GM18499 (cell line): ENCODE measurements around the gene ZBTB7C.

Experiments
- ATAC-seq: cut with Tn5 transposase; IDR thresholded peaks from one replicate; pipeline ENCODE4 v1.9.1; 2021; ENCODE audit warnings: moderate number of reproducible peaks; ENCODE audit not compliant: insufficient read depth, unreplicated experiment

ZBTB7C gene

GRCh38 chr18:48059455-48060010 is 349.6 kb downstream of the ZBTB7C start:
- no peak for ATAC-seq

- ATAC-seq: no peak
Measured at GRCh38 chr18:48058486-48058885, 350.7 kb downstream of the ZBTB7C start.

GRCh38 chr18:48057018-48057417 is 352.2 kb downstream of the ZBTB7C start:
- ATAC-seq: no peak

- no peak for ATAC-seq
Measured at GRCh38 chr18:48055351-48055750, 353.8 kb downstream of the ZBTB7C start.

- ATAC-seq: no peak
Measured at GRCh38 chr18:48053881-48054816, 355.0 kb downstream of the ZBTB7C start.

GRCh38 chr18:48052842-48053241 is 356.3 kb downstream of the ZBTB7C start:
- no peak for ATAC-seq

- no peak for ATAC-seq
Measured at GRCh38 chr18:48051945-48052840, 357.0 kb downstream of the ZBTB7C start.

- no peak for ATAC-seq
Measured at GRCh38 chr18:48050176-48050575, 359.0 kb downstream of the ZBTB7C start.

GRCh38 chr18:48049757-48050156 is 359.4 kb downstream of the ZBTB7C start:
- no peak for ATAC-seq

- ATAC-seq: no peak
Measured at GRCh38 chr18:48048251-48048650, 360.9 kb downstream of the ZBTB7C start.

- no peak for ATAC-seq
Measured at GRCh38 chr18:48046843-48047242, 362.3 kb downstream of the ZBTB7C start.

GRCh38 chr18:48045744-48046143 is 363.4 kb downstream of the ZBTB7C start:
- ATAC-seq: no peak

GRCh38 chr18:48044944-48045343 is 364.2 kb downstream of the ZBTB7C start:
- no peak for ATAC-seq

- ATAC-seq: no peak
Measured at GRCh38 chr18:48043166-48043565, 366.0 kb downstream of the ZBTB7C start.

- no peak for ATAC-seq
Measured at GRCh38 chr18:48042431-48042830, 366.8 kb downstream of the ZBTB7C start.

GRCh38 chr18:48040457-48041110 is 368.6 kb downstream of the ZBTB7C start:
- no peak for ATAC-seq

- ATAC-seq: no peak
Measured at GRCh38 chr18:48039769-48040215, 369.4 kb downstream of the ZBTB7C start.

GRCh38 chr18:48038636-48039035 is 370.5 kb downstream of the ZBTB7C start:
- ATAC-seq: no peak

GRCh38 chr18:48037481-48038271 is 371.5 kb downstream of the ZBTB7C start:
- no peak for ATAC-seq
